ENCODE results near the gene DUSP28.
A peak's percentile ranks its signal among the peaks of the same experiment; 100 is the strongest.
"Not testable (repeated sequence)": the region's sequence is repeated elsewhere in the genome, so short reads cannot be mapped to it uniquely, and the experiment has no call there.

The DUSP28 gene

DNA sequence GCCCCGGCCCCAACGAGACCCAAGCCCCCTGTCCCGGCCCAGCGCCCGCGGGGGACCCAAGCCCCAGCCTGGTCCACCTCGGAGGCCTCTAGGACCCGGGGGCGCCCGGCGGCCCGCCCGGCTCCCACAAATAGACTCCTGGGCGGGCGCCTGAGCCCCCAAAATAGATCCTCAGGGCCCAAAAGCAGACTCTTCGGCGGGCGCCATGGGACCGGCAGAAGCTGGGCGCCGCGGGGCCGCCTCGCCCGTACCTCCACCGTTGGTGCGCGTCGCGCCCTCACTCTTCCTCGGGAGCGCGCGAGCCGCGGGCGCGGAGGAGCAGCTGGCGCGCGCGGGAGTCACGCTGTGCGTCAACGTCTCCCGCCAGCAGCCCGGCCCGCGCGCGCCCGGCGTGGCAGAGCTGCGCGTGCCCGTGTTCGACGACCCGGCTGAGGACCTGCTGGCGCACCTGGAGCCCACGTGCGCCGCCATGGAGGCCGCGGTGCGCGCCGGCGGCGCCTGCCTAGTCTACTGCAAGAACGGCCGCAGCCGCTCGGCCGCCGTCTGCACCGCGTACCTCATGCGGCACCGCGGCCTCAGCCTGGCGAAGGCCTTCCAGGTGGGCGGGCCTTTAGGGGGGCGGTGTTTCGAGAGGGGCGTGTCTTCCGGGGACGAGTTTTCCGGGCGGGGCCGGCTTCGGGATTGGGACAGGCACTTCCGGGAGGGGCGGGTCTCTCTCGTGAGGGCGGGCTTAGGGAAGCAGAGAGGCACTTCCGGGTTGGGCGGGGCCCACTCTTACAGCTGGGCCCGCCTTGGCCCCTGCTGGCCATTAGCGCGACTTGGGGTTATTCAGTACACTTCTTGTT is 545 bp downstream of the DUSP28 start:
- DNase-seq (ENCODE audit: low read depth) = peak; percentile 100

DNA sequence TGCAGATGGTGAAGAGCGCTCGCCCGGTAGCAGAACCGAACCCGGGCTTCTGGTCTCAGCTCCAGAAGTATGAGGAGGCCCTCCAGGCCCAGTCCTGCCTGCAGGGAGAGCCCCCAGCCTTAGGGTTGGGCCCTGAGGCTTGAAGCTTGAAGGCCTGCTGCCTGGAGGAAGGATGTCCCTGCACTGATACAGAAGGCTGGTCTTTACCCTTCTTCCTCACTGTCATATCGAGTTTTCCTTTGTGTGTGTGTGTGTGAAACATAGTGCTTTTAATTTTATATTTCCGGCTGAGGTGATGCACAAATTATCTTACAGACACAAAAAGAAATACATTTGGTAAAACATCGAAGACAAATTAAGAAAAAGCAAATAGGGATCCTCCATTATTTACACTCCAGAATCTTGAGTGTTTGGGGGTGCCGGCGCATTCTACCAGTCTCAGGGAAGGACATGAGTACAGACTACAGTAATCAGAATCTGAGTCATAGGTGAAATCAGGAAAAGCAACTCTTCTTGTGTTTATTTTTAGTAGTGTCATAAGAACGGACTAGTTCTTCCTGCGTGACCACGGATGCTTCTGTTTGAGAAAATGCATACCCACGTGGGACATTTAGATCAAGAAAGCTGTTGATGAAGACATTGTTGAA is 1.3 kb downstream of the DUSP28 start:
- DNase-seq (ENCODE audit: low read depth) = no peak

DNA sequence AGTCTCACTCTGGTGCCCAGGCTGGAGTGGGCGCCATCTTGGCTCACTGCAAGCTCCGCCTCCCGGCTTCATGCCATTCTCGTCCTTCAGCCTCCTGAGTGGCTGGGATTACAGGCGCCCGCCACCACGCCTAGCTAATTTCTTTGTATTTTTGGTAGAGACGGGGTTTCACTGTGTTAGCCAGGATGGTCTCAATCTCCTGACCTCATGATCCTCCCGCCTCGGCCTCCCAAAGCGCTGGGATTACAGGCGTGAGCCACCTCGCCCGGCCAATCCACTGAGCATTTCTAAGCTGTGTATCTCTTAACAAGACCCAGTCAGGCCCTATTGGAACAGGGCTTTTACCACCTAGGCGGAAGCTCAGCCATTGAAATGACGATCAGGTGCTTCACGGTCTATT is 3.1 kb downstream of the DUSP28 start:
- not testable (repeated sequence) for DNase-seq (ENCODE audit: low read depth)

DNA sequence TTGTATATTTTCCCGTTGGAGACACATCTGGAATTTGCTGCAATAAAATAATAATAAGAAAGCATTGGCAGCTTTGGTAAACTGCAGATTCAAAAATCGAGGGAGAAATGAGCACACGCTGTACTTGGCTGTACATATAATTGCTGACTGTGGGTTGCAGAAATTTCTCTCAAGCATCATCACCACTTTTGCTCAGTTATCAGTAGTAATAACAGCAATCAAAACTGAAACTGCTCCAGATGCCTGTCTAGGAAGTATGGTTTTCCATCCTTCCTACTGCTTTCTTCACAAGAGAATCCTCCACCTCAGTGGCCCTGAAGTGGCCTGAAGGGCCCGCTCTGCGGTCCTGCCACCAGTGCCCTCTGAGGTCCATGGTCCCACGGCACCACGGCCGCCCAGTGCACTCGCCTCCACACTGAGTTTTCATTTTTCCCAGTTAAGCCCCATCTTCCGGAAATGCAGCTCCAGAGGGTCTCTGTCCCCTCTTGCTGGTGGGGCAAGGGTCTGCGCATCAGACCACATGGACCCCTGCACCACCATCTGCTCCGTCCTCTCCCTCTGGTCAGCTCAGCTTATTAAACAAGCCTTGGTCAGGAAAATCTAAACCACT is 3.9 kb downstream of the DUSP28 start:
- DNase-seq (ENCODE audit: low read depth) = no peak

DNA sequence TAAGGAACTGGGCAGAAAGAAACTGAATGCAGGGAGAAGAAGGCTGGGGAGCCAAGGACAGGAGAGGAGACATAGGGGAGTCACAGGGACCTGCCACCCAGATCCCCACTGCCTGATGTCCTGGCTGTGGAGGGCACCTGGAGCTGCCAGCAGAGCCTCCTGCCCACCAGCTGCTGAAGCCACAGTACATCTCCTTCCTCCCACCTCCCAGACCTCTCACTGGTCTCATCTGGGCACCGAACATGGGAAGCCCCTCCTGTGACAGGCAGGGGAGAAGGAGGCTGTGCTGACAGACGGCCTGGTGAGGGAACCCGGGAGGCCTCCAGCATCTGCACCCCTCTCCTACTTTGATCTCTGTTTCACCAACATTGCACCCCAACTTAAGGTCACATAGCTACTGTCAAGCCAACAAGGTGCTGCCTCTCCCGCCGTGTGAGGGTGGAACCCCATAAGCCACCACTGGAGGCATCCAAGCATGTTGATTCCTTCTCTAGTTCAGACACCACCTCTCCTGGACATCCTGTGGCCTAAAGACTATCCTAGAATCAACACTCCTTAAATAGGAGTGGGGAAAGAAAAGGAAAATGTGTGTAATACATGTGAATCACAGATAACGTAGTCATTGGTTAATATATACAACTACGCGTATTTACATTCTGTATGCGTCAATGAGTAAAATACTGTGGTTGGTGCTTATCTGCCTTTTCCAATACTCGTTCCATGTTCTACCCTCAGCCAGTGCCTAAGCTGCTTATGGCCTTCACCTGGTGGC is 4.6 kb downstream of the DUSP28 start:
- no peak for DNase-seq (ENCODE audit: low read depth)

DNA sequence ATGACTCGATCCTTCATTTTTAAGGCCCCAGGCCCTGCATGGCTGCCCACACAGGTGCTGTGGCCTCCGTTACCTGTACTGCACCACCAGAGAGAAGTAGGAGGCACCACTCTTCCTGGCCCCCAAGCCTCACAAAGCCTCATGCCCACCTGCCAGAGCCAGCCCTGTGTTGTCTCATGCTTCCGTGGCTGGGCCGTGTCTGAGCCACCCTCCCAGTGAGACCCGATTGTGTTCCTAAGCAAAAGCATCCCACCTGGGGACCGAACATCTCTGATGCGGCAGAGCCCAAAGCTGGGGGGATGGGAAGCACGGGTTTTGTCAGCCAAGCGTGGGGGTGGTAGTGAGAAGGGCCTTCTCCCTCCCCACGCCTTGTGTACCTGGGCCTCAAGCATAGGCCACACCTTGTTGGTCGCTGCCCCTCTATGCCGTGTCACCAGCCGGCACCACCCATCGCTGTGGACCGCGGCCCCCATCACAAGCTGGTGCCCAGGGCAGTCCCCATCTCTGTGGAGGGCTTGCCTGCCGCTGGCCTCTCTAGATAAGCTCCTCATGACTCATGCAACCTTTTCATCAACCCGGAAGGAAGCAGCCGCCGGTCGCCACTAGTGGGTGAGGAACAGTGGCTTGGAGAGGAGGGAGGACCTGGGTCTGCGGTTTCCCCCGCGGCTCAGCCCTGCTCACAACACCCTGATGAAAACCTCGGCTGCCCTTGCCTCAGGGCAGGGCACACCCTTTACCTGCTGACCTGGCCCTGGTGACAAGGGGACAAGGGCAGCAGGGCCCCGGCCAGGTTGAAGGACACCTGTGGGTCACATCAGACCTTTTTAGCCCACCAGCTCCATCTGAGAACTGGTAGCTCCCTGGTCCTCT is 5.4 kb downstream of the DUSP28 start:
- peak; percentile 90 for DNase-seq (ENCODE audit: low read depth)

DNA sequence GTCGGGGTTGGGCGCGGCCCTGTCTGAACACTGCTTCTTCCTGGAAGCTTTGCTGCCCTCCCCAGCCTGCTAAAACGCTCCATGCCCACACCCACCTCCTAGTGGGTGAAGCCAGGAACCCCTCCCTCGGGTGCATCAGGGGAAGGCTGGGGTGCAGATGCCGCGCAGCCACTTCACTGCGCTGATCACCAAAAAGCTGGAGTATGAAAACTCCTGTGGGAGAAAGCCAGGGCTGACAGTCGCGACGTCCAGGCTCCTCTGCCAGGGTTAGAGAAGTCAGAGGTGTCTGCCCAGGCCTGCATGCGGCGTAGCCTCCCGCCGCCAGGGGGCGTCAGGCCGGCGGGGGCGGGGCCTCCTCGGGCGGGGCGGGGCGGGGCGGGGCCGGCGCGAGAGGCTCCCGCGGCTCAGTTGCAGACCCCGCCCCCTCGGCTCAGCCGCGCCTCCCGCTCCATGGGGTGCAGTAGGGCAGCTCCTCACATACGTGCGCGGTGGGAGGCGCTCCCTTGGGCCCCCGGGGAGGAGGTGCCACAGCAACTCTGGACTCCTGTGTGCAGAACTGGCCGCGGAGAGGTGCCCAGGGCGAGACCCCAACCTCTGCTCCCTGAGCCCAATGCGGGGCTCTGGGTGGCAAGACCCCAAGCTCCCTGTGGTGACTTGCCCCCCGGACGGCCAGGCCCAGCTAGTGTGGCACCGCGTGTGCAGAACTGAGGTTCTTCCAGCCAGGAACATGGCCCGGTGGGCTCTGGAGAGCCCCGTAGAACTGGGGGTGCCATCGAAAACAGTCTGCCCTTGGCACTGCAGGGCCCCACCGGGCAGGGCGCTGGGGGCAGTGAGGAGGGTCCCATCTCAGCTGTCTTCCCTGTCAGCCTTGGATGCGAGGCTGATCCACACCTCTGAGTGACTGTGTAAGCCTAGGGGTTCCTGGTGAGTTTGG is 6.3 kb downstream of the DUSP28 start:
- DNase-seq (ENCODE audit: low read depth) = peak; percentile 89

DNA sequence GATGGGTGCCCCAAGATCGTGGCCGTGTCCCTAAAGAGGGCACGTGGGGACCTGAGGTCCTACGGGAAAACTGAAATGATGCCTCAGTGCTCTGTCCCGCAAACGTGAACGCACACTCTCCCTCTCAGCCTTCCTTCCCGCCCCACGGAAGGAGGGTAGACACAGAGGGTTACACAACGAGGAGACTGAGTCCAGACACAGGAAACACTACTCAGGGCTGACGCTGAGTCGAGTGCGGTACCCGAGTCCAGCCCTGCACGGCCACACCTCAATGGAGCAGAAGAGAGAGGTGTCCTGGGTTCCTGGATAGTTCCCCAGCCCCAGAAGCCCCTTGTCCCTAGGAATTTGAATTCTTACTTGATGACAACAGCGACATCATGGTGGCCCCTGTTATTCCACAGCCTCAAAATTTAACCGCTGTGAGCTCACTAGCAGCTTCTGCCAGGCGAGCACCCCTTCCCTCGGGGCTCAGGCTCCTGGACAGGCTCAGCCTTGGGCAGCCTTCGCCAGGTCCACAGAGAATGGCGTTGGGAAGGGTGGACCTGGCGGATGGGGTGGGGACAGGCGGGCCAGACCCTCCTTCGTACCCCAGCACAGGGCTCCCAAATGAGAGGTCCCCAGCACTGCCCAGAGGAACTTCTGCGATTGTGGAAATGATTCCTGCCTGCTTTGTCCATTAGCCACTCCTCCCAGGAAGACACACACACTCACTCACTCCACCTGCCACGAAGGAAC is 7.1 kb downstream of the DUSP28 start:
- DNase-seq (ENCODE audit: low read depth) = no peak

DNA sequence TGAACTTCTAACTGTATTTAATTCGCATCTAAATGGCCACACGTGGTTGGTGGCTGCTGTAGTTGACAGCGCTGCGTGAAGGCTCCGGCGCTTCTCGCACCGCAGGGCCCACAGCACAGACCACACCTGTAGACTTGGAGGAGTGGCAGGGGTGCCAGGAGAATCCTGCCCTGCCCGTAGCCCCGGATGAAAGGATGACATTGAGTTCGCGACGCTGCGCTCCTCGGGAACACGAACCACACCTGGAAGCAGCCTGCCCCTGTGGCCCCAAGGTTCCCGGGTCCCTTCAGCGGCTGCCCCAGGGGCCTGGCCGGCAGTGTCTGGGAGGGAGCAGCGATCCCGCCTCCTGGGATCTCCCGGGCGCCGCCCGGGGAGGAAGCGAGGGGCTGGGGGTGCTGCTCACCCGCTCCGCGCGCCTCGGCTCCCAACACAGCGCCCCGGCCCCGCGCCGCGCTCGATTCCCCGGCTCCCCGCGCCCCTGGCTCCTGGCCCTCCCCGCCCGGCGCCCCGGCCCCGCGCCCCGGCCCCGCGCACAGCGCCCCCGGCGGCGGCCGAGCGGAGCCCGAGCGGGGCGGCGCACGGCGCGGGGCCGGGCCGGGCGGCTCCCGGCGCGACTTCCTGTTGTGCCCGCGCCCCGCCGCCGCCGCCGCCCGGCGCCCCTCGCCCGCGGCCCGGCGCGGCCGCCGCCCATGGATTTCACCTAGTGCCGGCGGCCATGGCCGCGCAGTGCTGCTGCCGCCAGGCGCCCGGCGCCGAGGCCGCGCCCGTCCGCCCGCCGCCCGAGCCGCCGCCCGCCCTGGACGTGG is 7.9 kb downstream of the DUSP28 start, which contains the start of gene RNPEPL1:
TSS of gene RNPEPL1 (plus strand) at position 613 of the 806 bp plus-strand sequence. CDS start at position 716, 103 bp downstream.
- no peak for DNase-seq (ENCODE audit: low read depth)

DNA sequence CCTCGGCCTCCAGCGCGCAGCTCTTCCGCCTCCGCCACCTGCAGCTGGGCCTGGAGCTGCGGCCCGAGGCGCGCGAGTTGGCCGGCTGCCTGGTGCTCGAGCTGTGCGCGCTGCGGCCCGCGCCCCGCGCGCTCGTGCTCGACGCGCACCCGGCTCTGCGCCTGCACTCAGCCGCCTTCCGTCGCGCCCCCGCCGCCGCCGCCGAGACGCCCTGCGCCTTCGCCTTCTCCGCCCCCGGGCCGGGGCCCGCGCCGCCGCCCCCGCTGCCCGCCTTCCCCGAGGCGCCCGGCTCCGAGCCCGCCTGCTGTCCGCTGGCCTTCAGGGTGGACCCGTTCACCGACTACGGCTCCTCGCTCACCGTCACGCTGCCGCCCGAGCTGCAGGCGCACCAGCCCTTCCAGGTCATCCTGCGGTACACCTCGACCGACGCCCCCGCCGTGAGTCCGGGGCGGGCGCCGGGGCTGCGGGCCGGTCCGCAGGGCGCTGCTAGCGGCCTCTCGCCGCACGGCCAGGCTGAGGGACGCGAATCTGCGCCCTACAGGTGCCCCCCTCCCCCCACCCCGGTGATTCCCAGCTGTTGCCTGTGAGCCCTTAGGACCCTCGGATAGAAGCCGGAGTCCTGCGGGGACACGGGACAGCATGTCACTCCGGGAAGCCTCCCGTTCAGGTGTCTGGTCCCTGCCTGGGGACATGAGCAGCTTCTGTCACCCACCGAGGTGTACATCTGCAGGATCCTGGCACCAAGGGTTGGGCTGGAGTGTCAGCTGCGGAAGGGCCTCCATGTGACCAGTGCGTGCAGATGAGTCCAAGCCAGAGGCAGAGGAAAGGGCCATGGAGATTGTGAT is 8.7 kb downstream of the DUSP28 start:
- DNase-seq (ENCODE audit: low read depth) = no peak

DNA sequence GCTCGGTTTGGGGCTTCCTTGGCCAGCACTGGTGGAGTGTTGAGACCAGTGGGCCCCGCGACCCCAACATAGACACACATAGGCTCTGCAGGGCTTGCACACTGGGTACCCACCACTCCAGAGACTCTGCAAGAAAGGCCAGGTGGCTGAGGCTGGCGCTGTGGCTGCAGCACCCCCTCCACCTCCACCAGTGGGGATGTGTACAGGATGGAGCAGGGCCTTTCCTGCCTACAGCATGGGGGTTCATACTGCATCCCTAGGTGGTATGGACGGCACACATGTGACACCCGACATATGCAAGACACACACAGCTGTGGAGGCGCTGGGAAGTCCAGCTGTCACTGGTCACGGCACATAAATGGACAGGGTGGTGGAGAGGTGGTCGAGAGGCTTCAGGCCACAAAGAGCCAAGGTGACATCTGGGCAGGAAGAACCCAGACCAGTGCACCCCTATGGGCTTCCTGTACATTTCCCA is 9.4 kb downstream of the DUSP28 start:
- DNase-seq (ENCODE audit: low read depth) = no peak

DNA sequence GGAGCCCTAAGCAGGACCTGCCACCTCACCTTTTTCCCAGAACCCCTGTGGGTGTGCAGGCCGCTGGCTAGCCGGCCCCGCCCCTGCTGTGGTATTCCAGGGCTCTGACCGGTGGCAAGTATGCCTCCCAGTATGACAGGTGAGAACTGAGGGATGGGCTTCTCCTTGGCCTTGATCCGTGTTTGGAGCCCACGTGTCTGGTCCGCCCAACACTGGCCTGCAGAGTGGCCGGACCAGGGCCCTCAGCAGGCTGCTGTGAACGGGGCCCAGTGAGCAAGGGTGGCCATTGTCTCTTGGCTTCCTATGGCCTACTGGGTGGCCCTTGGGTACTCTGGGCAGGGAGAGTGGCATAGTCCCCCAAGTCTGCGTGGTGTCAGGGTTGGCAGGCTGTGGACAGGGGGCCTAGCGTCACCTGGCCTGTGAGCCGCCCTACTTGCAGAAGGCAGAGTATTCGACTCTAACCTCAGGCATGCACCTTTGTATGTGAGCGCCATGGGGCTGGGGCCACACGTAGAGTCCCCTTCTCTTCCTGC is 9.9 kb downstream of the DUSP28 start:
- no peak for DNase-seq (ENCODE audit: low read depth)

DNA sequence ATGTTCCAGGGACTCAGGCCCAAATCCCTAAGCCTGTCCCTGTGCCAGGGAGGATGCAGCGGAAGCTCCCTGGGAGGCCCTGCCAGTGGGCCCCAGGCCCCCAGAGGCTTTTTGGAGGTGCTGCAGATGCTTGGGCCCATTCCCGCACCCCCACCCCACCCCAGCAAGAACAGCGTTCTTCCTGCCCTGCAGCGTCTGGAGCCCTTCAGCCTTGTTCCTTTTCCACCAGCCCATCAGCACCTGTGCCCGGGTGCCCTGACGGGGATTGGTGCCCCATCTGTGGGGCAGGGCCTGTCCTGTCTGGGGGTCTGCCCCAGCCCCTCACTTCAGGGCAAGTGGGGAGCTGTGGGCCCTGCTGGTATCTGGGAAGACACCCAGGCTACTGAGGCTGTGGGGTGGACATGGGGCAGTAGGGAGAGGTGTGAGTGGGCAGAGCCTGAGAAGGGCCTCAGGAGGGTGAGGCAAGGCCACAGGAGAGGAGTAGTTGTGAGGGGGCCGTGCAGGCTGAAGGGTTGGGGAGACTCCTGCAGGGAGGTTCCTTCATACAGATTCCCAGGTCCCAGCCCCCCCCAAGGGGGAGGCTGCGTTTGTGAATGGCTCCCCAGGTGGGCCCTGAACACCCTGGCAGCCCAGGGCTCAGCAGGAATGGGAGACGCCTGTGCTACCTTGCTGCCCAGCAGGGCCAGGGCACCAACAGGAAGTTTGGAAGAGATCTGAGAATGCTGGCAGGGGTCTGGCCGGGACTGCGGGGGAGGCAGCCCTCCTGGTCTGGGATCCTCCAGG is 10.6 kb downstream of the DUSP28 start:
- DNase-seq (ENCODE audit: low read depth) = no peak

DNA sequence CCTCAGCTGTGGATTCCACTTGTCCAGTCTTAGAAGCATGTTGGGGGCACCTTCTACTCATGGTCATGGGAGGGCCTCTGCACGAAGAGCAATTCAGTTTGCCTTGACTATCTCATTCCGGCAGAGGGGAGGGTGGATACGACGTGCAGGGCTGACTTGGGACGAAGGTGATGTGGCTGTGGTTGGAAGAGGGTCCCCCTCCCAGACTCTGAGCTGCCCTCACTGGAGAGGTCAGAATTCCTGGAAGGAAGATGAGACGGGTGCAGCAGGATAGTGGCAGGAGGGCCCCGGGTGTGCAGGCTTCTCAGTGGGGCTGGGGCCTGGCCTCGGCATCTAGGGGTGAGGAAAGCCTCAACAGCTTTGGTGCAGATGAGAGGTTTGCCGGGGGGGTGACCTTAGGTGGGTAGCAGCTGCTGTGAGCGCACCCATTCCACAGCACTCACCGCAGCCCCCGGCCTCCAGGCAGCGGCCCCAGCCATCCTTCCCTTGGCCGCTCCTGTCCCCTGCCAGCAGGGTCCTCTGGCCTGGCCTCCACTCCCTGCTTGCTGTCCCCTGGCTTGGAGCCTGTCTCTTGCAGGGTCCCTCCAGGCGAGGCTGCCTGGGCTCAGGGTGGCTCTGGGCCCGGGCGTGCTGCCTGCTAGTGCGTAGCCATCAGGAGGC is 11.3 kb downstream of the DUSP28 start:
- no peak for DNase-seq (ENCODE audit: low read depth)

DNA sequence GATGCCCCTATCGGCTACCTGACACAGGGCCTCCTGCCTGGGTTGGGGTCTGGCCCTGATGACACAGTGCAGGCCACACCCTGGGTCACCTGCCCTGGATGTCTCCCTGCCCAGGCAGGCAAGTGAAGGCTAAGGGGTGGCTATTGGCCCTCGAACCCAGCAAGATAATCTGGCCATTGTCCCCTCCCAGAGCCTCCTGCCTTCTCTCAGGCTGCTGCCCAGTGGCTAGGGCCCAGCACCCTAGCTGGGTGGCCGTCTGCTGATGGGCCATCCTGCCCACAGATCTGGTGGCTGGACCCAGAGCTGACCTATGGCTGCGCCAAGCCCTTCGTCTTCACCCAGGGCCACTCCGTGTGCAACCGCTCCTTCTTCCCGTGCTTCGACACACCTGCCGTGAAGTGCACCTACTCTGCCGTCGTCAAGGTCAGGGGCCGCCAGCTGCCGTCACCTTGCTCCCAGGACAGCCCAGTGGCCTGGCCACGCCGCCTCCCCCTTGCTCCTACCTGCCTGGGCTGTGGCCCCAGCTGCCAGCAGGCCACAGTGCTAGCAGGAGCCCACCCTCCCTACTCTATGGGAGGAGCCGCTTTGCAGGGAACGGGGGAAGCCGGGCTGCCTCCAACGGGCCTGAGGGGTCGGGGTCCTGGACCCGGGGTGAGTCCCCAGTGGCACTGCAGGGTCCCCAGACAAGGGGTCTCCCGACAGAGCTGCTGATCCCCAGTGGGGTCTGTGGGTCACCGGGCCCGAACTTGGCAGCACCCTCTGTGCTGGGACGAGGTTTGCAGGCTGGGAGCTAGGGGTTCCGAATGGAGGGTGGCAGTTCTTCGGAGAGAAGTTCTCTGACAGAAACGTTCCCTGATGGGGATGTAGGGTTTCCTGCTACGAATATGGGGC is 12.2 kb downstream of the DUSP28 start:
- no peak for DNase-seq (ENCODE audit: low read depth)
